ENCODE measurements around the gene PWWP2A.

DNA sequence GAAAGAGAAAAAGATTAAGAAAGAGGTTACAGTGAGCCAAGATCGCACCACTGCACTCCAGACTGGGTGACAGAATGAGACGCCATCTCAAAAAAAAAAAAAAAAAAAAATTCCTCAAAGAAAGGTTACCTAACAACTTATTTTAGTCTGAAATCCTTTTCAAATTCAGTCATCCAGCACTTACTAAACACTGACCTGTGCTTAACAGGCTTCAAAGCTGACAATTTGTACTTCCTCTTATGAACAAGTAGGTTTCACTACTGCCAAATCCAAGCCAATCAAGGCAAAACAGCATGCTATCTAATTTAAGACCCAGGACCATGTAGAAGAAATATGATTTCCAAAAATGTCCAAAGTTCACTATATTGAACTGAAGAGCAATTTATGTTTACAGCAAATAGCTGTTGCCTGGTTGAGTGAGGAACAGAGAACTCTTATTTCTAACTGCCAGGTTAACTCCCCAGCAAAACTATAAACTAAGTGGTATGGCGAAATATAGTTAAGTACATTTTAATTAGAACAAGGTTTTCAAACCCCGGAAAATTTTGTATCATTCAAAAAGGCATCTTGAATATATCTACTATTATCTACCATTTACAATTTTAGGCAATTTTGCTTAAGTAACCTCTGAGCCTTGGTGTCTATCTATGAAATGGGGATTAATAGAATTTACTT is 13.4 kb downstream of the PWWP2A start:
- TF ChIP-seq, protein P1, sequence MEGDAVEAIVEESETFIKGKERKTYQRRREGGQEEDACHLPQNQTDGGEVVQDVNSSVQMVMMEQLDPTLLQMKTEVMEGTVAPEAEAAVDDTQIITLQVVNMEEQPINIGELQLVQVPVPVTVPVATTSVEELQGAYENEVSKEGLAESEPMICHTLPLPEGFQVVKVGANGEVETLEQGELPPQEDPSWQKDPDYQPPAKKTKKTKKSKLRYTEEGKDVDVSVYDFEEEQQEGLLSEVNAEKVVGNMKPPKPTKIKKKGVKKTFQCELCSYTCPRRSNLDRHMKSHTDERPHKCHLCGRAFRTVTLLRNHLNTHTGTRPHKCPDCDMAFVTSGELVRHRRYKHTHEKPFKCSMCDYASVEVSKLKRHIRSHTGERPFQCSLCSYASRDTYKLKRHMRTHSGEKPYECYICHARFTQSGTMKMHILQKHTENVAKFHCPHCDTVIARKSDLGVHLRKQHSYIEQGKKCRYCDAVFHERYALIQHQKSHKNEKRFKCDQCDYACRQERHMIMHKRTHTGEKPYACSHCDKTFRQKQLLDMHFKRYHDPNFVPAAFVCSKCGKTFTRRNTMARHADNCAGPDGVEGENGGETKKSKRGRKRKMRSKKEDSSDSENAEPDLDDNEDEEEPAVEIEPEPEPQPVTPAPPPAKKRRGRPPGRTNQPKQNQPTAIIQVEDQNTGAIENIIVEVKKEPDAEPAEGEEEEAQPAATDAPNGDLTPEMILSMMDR (IDR thresholded peaks at IDR 0.05; ENCODE audit: control extremely low read depth in 1 of 3, insufficient read depth in 1 of 3, low read depth in 1 of 3, low read length in 3 of 3) = no peak
- no peak for TF ChIP-seq JUND (IDR thresholded peaks at IDR 0.05; ENCODE audit: low read length)
- TF ChIP-seq SP2 (IDR thresholded peaks at IDR 0.05; ENCODE audit: low read length) = no peak
- TF ChIP-seq POLR2AphosphoS5 (IDR thresholded peaks at IDR 0.05; ENCODE audit: low read depth, low read length) = no peak
- TF ChIP-seq, protein P2, sequence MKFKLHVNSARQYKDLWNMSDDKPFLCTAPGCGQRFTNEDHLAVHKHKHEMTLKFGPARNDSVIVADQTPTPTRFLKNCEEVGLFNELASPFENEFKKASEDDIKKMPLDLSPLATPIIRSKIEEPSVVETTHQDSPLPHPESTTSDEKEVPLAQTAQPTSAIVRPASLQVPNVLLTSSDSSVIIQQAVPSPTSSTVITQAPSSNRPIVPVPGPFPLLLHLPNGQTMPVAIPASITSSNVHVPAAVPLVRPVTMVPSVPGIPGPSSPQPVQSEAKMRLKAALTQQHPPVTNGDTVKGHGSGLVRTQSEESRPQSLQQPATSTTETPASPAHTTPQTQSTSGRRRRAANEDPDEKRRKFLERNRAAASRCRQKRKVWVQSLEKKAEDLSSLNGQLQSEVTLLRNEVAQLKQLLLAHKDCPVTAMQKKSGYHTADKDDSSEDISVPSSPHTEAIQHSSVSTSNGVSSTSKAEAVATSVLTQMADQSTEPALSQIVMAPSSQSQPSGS (IDR thresholded peaks at IDR 0.05; ENCODE audit: low read length) = no peak
- no peak for TF ChIP-seq SIX5 (IDR thresholded peaks at IDR 0.05; ENCODE audit: low read depth, low read length)
- TF ChIP-seq CEBPB (IDR thresholded peaks at IDR 0.05; ENCODE audit: low read depth, low read length) = no peak
- no peak for TF ChIP-seq GABPA (IDR thresholded peaks at IDR 0.05; ENCODE audit: borderline replicate concordance, insufficient read depth, low read length)
- no peak for TF ChIP-seq RFX5 (IDR thresholded peaks at IDR 0.05; ENCODE audit: borderline replicate concordance, low read depth, low read length)
- TF ChIP-seq TAF1 (IDR thresholded peaks at IDR 0.05; ENCODE audit: low read depth, low read length) = no peak
- TF ChIP-seq, protein P3, sequence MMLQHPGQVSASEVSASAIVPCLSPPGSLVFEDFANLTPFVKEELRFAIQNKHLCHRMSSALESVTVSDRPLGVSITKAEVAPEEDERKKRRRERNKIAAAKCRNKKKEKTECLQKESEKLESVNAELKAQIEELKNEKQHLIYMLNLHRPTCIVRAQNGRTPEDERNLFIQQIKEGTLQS (IDR thresholded peaks at IDR 0.05; ENCODE audit: insufficient read depth, low read depth, low read length) = no peak
- TF ChIP-seq MAFK (IDR thresholded peaks at IDR 0.05; ENCODE audit: low read depth, low read length) = no peak
